HG02840 (cell line): ENCODE data around the gene KANK4.

Experiments used
- ATAC-seq: cut with Tn5 transposase; IDR thresholded peaks from one replicate; pipeline ENCODE4 v1.9.1; 2021; ENCODE audit warnings: mild to moderate bottlenecking, moderate library complexity, moderate number of reproducible peaks; ENCODE audit not compliant: unreplicated experiment, low FRiP score

The KANK4 gene

GRCh38 chr1:62213075-62213914 lies 105.9 kb downstream of the KANK4 start:
- ATAC-seq: no peak

DNA sequence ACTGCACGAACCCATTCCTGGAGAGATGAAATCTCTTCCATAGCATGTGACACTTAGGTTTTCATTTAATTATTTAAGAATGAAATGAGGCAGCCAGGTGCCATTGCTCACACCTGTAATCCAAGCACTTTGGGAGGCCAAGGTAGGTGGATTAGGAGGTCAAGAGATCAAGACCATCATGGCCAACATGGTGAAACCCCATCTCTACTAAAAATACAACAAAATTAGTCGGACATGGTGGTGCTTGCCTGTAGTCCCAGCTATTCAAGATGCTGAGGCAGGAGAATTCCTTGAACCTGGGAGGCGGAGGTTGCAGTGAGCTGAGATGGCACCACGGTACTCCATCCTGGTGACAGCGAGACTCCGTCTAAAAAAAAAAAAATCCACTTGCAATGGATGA lies 106.8 kb downstream of the KANK4 start:
- no peak for ATAC-seq

- no peak for ATAC-seq
Observed at GRCh38 chr1:62210960-62211359, 108.3 kb downstream of the KANK4 start.

GRCh38 chr1:62209931-62210595 lies 109.2 kb downstream of the KANK4 start:
- no peak for ATAC-seq

GRCh38 chr1:62208970-62209369 lies 110.3 kb downstream of the KANK4 start:
- ATAC-seq: no peak

- no peak for ATAC-seq
Observed at GRCh38 chr1:62208087-62208486, 111.1 kb downstream of the KANK4 start.

GRCh38 chr1:62207187-62207586 lies 112.0 kb downstream of the KANK4 start:
- no peak for ATAC-seq

- ATAC-seq: no peak
Observed at GRCh38 chr1:62198781-62199125, 120.5 kb downstream of the KANK4 start.

GRCh38 chr1:62198069-62198780 lies 121.0 kb downstream of the KANK4 start:
- no peak for ATAC-seq

DNA sequence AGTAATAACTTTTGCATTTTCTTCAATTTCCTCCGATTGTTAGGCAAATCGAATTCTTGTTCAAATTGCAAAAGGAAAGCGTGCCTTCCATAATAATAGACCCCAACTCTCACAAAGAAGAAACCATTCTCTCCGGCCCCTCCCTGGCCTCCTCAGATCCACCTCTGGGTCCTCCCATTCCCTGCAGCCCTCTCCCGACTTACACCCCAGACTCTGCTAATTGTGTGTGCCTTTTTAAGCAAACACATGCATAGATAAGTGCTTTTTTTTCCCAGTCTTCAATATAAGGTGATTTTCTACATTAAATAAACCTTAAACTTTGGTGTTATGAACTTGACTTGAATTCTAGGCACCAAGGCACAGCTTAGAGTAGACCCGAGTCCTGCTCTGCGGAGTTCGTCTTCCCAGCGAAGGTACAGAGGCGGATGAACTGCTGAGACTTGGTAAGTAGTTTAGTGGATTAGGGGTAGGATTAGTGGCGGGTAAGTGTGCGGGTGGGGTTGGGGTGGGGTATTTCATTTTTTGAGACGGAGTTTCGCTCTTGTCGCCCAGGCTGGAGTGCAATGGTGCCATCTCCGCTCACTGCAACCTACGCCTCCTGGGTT lies 123.0 kb downstream of the KANK4 start:
- ATAC-seq: no peak

- ATAC-seq: no peak
Observed at GRCh38 chr1:62194651-62195544, 124.3 kb downstream of the KANK4 start, which contains the start of gene L1TD1. TSS of gene L1TD1 (plus strand) at chr1:62194849. CDS start at chr1:62206629, 11,780 bp downstream.

GRCh38 chr1:62188111-62188510 lies 131.1 kb downstream of the KANK4 start:
- ATAC-seq: no peak

GRCh38 chr1:62187548-62187947 lies 131.7 kb downstream of the KANK4 start:
- ATAC-seq: no peak
